Glutamatergic neuron (in vitro differentiated cells): ENCODE measurements around the gene NIPA2. TPM values are rescaled to one million over a fixed set of nuclear protein-coding genes. Genes with fewer than 3 reads are reported as not detected.

Experiments
- DNase-seq: peaks from one replicate; pipeline ENCODE4 v3.0.0; 2022
- H3K27ac Mint-ChIP-seq: one replicate; pipeline ENCODE4 v1.8.0; 2020; ENCODE audit warnings: mild to moderate bottlenecking, mixed read lengths, inconsistent platforms; ENCODE audit not compliant: unreplicated experiment
- H3K27me3 Mint-ChIP-seq: one replicate; pipeline ENCODE4 v1.8.0; 2020; ENCODE audit warnings: mild to moderate bottlenecking, moderate library complexity, mixed read lengths, inconsistent platforms; ENCODE audit not compliant: unreplicated experiment
- H3K36me3 Mint-ChIP-seq: one replicate; pipeline ENCODE4 v1.8.0; 2020; ENCODE audit warnings: mild to moderate bottlenecking, mixed read lengths, inconsistent platforms; ENCODE audit not compliant: unreplicated experiment
- H3K4me1 Mint-ChIP-seq: one replicate; pipeline ENCODE4 v1.8.0; 2020; ENCODE audit warnings: mild to moderate bottlenecking, low read depth, mixed read lengths, inconsistent platforms; ENCODE audit not compliant: unreplicated experiment
- H3K4me3 Mint-ChIP-seq: one replicate; pipeline ENCODE4 v1.8.0; 2020; ENCODE audit warnings: mild to moderate bottlenecking, mixed read lengths, inconsistent platforms; ENCODE audit not compliant: unreplicated experiment
- H3K9me3 Mint-ChIP-seq: one replicate; pipeline ENCODE4 v1.8.0; 2020; ENCODE audit warnings: mild to moderate bottlenecking, moderate library complexity, mixed read lengths, inconsistent platforms; ENCODE audit not compliant: unreplicated experiment
- CTCF ChIP-seq: fragments of 200-600 bp; sonication (generic); IDR thresholded peaks from one replicate; pipeline ENCODE4 v1.5.0; 2021; ENCODE audit not compliant: partially characterized antibody, unreplicated experiment
- total RNA-seq: library from RNA; stranded (reverse); fragmentation: NEBNext Ultra II Directional; extraction: Animal tissue kit (Norgen Biotek cat#: 25700); gene quantifications from one replicate; pipeline ENCODE4 v1.2.1, GENCODE V29; 2021; ENCODE audit not compliant: unreplicated experiment

Gene NIPA2
- total RNA-seq, 1 donor from 2014 or later: 121 TPM

- H3K4me1 Mint-ChIP-seq: peaks cover 37% of the 10 kb centered on the region
- no peak for DNase-seq
- peak overlapping the region; percentile 95 for H3K27ac Mint-ChIP-seq
- no peak overlapping the region for H3K4me3 Mint-ChIP-seq
- peaks cover 7% of the 10 kb centered on the region for H3K36me3 Mint-ChIP-seq
- peaks cover 24% of the 10 kb centered on the region for H3K9me3 Mint-ChIP-seq
- peaks cover 13% of the 10 kb centered on the region for H3K27me3 Mint-ChIP-seq
- TF ChIP-seq CTCF: no peak
Observed at GRCh38 chr15:22873841-22874240, 35.4 kb downstream of the NIPA2 start.

- H3K27ac Mint-ChIP-seq: peak overlapping the region; percentile 95
- H3K9me3 Mint-ChIP-seq: peaks cover 22% of the 10 kb centered on the region
- peaks cover 13% of the 10 kb centered on the region for H3K27me3 Mint-ChIP-seq
- peaks cover 6% of the 10 kb centered on the region for H3K36me3 Mint-ChIP-seq
- TF ChIP-seq CTCF: no peak
- H3K4me3 Mint-ChIP-seq: no peak overlapping the region
- no peak for DNase-seq
- peaks cover 37% of the 10 kb centered on the region for H3K4me1 Mint-ChIP-seq
Observed at GRCh38 chr15:22874256-22874655, 35.8 kb downstream of the NIPA2 start.

GRCh38 chr15:22874966-22875365 lies 36.5 kb downstream of the NIPA2 start:
- Mint-ChIP-seq H3K27ac (peak overlapping the region; percentile 95), H3K9me3 (peaks cover 22% of the 10 kb centered on the region), H3K27me3 (peaks cover 13% of the 10 kb centered on the region), H3K4me3 (peak overlapping the region; percentile 11), H3K4me1 (peaks cover 37% of the 10 kb centered on the region), H3K36me3 (peaks cover 3% of the 10 kb centered on the region)
- TF ChIP-seq CTCF: no peak
- no peak for DNase-seq

GRCh38 chr15:22877117-22877516 lies 38.7 kb downstream of the NIPA2 start:
- peaks cover 8% of the 10 kb centered on the region for H3K36me3 Mint-ChIP-seq
- H3K9me3 Mint-ChIP-seq: peaks cover 22% of the 10 kb centered on the region
- no peak for TF ChIP-seq CTCF
- H3K4me3 Mint-ChIP-seq: no peak overlapping the region
- peak overlapping the region; percentile 59 for H3K27ac Mint-ChIP-seq
- peaks cover 13% of the 10 kb centered on the region for H3K27me3 Mint-ChIP-seq
- H3K4me1 Mint-ChIP-seq: peaks cover 44% of the 10 kb centered on the region
- no peak for DNase-seq

GRCh38 chr15:22877607-22878006 lies 39.1 kb downstream of the NIPA2 start:
- Mint-ChIP-seq H3K27me3 (peaks cover 13% of the 10 kb centered on the region), H3K27ac (peak overlapping the region; percentile 94), H3K9me3 (peaks cover 20% of the 10 kb centered on the region), H3K4me1 (peaks cover 40% of the 10 kb centered on the region), H3K36me3 (peaks cover 8% of the 10 kb centered on the region), H3K4me3 (no peak overlapping the region)
- DNase-seq: no peak
- TF ChIP-seq CTCF: no peak
